H1 (cell line): ENCODE results near the gene TMIGD3.

Source experiments
- BACH1 ChIP-seq: IDR thresholded peaks from 2 replicates; pipeline ENCODE4 v1.6.1; 2012; ENCODE audit warnings: low read length, improper control_type of control experiment
- BCL11A ChIP-seq, 2 experiments: IDR thresholded peaks; one replicate each; pipeline ENCODE4 v1.6.1; 2011; ENCODE audit warnings: low read depth in 2 of 2, low read length in 2 of 2, mild to moderate bottlenecking in 2 of 2
- EGR1 ChIP-seq: IDR thresholded peaks from 2 replicates; pipeline ENCODE4 v1.6.1; 2011; ENCODE audit warnings: low read depth, low read length, borderline replicate concordance
- EP300 ChIP-seq, 2 experiments: IDR thresholded peaks; 1 replicate in 1 of 2; 2 replicates in 1 of 2; pipeline ENCODE4 v1.6.1; 2011 to 2012; ENCODE audit warnings: low read depth in 2 of 2, low read length in 2 of 2, mild to moderate bottlenecking in 2 of 2, borderline replicate concordance in 1 of 2, inconsistent platforms in 1 of 2, moderate library complexity in 1 of 2
- FOSL1 ChIP-seq: IDR thresholded peaks from 2 replicates; pipeline ENCODE4 v1.6.1; 2011; ENCODE audit warnings: mild to moderate bottlenecking, low read depth, low read length, moderate library complexity; ENCODE audit not compliant: insufficient read depth
- POLR2A ChIP-seq, 2 experiments: IDR thresholded peaks; 1 replicate in 1 of 2; 2 replicates in 1 of 2; pipeline ENCODE4 v1.6.1; 2011; ENCODE audit warnings: low read depth in 2 of 2, low read length in 2 of 2, mild to moderate bottlenecking in 2 of 2; ENCODE audit errors: control extremely low read depth in 1 of 2
- POLR2AphosphoS5 ChIP-seq: IDR thresholded peaks from 2 replicates; pipeline ENCODE4 v1.6.1; 2011; ENCODE audit warnings: low read depth, low read length
- SP1 ChIP-seq: IDR thresholded peaks from 2 replicates; pipeline ENCODE4 v1.6.1; 2011; ENCODE audit warnings: low read depth, low read length
- SP4 ChIP-seq: IDR thresholded peaks from 2 replicates; pipeline ENCODE4 v1.6.1; 2012; ENCODE audit warnings: low read length, inconsistent platforms
- SUZ12 ChIP-seq: fragments of 200-600 bp; sonication (generic); IDR thresholded peaks from 2 replicates; pipeline ENCODE4 v1.6.1; 2012; ENCODE audit warnings: mild to moderate bottlenecking, inconsistent platforms, low read length, moderate library complexity, mixed read lengths
- YY1 ChIP-seq: IDR thresholded peaks from 2 replicates; pipeline ENCODE4 v1.6.1; 2011; ENCODE audit warnings: low read depth, mild to moderate bottlenecking, low read length
- ZNF274 ChIP-seq: IDR thresholded peaks from 2 replicates; pipeline ENCODE4 v1.7.0; 2012; ENCODE audit warnings: low read length, borderline replicate concordance; ENCODE audit errors: extremely low read depth
- TF ChIP-seq, protein P1 (sequence below), 3 experiments: IDR thresholded peaks; 1 replicate in 2 of 3; 2 replicates in 1 of 3; pipeline versions ENCODE4 v1.5.1 to v1.6.1; 2011; ENCODE audit warnings: low read length in 3 of 3, mild to moderate bottlenecking in 3 of 3, inconsistent platforms in 2 of 3, low read depth in 1 of 3, moderate library complexity in 1 of 3; ENCODE audit not compliant: insufficient read depth in 1 of 3; ENCODE audit errors: control extremely low read depth in 1 of 3
- TF ChIP-seq, protein P2 (sequence below): IDR thresholded peaks from 2 replicates; pipeline ENCODE4 v1.6.1; 2011; ENCODE audit warnings: low read depth, mild to moderate bottlenecking, low read length; ENCODE audit not compliant: insufficient read depth

DNA sequence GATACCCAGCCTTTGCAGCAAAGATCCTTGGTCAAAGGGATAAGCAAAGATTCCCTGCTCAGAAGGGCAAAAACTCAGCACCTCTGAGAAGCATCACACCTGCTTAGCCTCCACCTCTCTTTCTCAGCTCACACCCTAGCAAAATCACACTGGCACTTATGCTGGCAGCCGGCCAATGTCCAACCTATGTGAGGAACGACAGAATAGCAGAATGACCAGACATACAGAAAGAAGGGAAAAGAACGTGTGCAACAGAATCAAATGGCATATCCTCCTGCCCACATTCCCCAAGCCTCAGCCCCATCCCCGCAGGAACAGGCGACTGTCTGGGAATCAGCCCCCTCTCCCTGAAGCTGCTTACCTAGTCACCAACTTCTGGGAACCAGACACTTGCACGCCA, 664 bp upstream of the TMIGD3 start:
- no peak for TF ChIP-seq BACH1
- TF ChIP-seq, protein P1, sequence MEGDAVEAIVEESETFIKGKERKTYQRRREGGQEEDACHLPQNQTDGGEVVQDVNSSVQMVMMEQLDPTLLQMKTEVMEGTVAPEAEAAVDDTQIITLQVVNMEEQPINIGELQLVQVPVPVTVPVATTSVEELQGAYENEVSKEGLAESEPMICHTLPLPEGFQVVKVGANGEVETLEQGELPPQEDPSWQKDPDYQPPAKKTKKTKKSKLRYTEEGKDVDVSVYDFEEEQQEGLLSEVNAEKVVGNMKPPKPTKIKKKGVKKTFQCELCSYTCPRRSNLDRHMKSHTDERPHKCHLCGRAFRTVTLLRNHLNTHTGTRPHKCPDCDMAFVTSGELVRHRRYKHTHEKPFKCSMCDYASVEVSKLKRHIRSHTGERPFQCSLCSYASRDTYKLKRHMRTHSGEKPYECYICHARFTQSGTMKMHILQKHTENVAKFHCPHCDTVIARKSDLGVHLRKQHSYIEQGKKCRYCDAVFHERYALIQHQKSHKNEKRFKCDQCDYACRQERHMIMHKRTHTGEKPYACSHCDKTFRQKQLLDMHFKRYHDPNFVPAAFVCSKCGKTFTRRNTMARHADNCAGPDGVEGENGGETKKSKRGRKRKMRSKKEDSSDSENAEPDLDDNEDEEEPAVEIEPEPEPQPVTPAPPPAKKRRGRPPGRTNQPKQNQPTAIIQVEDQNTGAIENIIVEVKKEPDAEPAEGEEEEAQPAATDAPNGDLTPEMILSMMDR (IDR thresholded peaks at IDR 0.05; ENCODE audit: control extremely low read depth in 1 of 3, insufficient read depth in 1 of 3, low read depth in 1 of 3, low read length in 3 of 3) = no peak
- TF ChIP-seq POLR2AphosphoS5 = no peak
- TF ChIP-seq BCL11A (IDR thresholded peaks at IDR 0.05; ENCODE audit: low read depth in 2 of 2, low read length in 2 of 2) = no peak
- TF ChIP-seq POLR2A (IDR thresholded peaks at IDR 0.05; ENCODE audit: control extremely low read depth in 1 of 2, low read depth in 2 of 2, low read length in 2 of 2) = no peak
- no peak for TF ChIP-seq YY1
- no peak for TF ChIP-seq SP4
- no peak for TF ChIP-seq EP300 (IDR thresholded peaks at IDR 0.05; ENCODE audit: borderline replicate concordance in 1 of 2, low read depth in 2 of 2, low read length in 2 of 2)
- TF ChIP-seq FOSL1 = no peak
- no peak for TF ChIP-seq SUZ12
- no peak for TF ChIP-seq ZNF274
- no peak for TF ChIP-seq SP1
- TF ChIP-seq, protein P2, sequence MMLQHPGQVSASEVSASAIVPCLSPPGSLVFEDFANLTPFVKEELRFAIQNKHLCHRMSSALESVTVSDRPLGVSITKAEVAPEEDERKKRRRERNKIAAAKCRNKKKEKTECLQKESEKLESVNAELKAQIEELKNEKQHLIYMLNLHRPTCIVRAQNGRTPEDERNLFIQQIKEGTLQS = no peak
- no peak for TF ChIP-seq EGR1
